GF-D8 (cell line): ENCODE data around the gene TBC1D22A.

Source experiments
- DNase-seq: peaks from one replicate; lab custom pipeline; 2025; lab: John Stamatoyannopoulos, UW

The TBC1D22A gene

DNA sequence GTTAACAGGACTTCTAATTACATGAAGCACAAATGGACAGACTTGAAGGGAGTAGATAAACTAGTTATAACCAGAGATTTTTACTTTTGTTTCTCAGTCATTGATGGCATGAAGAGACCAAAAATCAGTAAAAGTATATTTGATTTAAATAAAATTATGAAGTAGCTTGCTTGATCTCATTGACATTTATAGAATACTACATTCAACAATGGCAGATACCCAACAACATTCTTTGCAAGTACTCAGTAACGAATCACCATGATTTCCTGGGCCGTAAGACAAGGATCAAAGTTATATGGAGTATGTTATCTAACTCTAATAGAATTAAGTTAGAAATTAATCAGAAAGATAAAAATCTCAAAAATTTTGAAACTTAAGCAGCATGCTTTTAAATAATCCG, 317.6 kb downstream of the TBC1D22A start:
- DNase-seq, result no peak

DNA sequence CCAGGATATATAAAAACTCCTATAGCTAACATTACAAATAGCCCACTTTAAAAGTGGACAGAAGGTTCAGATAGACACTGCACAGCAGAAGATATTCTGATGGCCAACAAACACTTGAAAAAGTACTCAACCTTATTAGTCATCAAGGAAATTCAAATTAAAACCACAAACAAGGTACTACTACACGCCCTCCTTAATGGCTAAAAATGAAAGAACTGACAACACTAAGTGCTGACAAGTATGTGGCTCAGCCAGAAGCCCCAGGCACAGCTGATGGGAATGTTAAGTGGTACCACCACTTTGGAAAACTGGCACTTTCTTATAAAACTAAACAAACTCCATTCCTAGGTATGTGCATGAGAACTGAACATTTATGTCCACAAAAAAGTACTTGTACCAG, 320.1 kb downstream of the TBC1D22A start:
- DNase-seq, result no peak

DNA sequence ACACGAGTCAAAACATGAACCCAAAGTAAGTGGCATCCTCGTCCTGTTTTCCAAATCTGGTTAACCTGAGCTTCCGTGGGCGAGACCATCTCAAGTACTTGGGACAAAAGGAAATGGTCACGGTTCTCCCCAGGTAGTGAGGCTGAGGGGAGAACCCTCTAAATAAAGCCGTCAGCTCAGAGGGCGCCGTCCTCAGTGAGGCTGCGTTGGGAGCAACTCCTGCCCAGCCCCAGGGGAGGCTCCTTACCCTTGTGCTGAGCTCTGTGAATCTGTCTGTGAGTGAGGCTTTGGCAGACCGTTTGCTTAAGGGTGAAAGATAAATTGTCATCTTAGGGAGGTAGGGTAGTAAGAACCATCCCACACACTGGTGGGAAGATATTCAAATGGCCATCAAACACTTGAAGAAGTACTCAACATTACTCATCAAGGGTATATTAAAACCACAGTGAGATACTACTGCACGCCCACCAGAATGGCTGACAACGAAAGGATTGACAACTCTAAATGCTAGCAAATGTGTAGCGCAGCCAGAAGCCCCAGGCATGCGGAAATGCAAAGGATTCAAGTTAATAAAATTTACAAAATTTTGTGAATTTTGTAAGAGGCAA, 321.0 kb downstream of the TBC1D22A start:
- no peak for DNase-seq

DNA sequence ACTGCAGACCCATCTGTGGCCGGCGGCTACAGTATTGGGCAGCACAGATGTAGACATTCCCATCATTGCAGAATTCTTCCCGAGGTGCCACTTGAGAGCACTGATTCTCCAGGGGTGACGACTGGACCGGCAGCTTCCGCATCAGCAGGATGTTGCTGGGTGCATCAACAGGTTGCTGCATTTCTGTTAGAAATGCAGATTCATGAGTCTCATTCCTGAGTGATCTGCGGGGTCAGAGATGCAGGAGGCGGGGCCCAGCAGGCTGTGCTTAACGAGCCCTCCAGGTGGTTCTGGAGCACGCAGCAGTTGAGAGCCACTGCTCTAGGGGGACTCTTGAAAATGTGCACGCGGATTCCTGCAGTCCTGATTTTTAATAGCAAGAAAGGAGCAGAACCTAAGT, 321.8 kb downstream of the TBC1D22A start:
- no peak for DNase-seq

DNA sequence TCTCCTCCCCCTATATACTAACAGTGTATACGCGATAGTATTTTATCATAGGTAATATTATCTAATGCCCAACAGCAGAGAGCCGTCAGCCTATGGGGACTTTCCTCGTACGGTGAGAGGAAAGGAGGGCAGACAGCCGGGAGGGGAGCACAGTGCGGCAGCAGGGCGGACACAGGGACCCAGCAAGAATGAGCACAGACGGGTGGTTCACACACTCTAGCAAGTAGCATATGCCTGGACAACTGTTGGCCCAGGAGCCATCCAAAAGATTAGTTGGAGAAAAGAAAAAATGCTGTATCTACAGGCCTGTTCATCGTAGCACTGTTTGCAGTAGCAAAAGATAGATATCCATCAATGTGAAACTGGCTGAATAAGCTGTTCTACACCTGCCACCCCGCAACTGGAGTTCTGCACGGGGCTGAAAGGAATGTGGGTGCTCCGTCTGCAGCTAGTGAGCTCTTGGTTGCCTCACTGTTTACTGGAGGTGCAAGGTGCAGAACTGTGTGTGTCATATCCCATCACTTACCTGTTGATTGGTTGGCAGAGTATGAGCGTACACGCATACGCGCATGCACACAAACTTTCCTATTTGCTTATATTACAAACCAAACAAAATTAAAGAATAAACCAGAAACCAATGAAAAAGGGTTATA, 324.3 kb downstream of the TBC1D22A start:
- no peak for DNase-seq

DNA sequence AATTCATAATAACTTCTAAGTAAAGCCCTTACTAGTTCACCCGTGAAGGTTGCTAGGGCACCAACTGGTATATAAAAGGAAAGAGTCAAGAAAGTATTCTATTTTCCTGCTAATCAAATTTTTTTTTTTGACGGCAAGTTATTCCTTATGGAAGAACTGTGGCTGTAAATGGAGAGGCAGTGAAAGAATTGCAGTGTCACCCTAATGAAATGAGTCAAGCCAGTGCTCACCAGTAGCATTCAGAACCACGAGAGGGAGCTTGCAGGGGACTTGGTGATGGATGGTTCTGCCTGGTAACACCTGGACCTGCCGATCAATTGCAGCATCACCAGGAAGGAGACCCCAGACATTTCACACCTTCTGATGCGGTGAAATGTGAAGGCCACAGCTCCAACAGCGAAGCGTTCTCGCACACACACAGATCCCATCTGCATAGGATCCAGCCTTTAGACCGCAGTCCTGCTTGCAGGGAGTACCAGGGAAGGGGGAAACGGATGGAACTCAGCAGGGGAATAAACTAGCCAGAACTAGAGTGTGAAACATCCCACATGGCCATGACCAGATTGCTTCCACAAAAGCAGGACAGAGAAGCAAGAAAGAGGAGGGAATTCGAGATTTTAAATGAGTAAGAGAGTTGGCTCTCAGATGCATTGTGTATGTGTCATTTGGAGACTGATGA, 326.2 kb downstream of the TBC1D22A start:
- DNase-seq, result no peak

DNA sequence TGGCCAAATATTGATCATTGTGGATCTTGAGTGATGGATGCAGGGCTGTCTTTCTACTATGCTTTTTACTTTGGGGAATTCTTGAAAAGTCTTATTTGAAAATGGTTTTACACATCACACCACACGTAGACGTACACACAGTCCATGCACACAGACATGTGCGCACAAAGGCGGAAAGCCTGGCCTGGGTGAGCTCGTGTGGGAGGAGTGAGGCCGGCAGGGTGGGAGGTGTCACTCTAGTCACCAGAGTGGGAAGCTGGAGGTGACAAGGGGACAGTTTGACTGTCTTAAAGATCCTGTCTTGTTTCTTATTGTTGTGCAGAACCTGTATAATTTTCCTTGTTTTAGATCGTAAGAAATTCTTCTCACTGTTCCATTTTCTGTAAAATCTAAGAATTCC, 326.9 kb downstream of the TBC1D22A start:
- DNase-seq, result no peak

DNA sequence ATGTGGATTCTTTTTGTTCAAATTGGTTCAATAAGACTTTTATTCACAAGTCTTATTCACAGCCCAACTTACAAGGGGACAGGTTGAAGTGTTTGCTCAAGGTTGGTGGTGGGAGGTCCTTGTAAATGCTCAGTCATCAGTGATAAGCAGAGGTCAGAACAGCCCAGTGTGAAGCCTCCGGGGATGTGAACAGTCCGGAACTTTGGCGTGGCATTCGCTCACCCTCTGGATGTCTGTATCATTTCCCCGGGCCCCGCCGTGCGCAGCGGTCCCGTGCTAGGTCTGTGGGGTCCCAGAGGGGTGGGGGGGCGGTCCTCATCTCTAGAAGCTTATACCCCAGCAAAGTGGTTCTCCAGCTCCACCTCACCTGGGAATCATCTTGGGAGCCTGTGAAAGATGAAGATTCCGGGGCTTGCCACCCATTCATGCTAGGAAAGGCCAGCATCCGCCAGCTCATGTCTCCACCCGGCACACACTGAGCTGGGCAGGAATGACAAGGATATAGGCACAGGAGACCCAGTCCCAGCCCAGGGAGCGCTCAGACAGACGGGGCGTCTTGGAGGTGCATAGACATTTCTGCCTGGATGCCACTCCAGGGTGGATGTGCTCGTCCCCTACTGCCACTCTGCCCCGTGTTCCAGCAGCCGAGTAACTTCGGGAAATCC, 327.5 kb downstream of the TBC1D22A start:
- no peak for DNase-seq

DNA sequence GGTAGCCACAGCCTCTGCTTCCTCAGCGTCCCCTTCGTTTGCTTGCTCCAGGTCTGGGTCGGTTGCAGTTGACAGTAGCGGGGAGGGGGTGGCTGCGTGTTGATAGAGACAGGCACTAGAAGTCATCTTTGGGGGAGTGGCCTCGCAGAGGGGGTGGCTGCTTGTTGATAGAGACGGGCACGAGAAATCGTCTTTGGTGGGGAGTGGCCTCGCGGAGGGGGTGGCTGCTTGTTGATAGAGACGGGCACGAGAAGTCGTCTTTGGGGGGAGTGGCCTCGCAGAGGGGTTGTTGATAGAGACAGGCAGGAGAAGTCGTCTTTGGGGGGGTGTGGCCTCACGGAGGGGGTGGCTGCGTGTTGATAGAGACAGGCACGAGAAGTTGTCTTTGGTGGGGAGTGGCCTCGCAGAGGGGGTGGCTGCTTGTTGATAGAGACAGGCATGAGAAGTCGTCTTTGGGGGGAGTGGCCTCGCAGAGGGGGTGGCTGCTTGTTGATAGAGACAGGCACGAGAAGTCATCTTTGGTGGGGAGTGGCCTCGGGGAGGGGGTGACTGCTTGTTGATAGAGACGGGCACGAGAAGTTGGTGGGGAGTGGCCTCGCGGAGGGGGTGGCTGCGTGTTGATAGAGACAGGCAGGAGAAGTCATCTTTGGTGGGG, 328.3 kb downstream of the TBC1D22A start:
- DNase-seq, result no peak

DNA sequence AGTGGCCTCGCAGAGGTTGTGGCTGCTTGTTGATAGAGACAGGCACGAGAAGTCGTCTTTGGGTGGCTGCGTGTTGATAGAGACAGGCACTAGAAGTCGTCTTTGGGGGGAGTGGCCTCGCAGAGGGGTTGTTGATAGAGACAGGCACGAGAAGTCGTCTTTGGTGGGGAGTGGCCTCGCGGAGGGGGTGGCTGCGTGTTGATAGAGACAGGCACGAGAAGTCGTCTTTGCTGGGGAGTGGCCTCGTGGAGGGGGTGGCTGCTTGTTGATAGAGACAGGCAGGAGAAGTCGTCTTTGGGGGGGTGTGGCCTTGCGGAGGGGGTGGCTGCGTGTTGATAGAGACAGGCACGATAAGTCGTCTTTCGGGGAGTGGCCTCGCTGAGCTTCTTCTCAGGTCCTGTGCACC, 328.8 kb downstream of the TBC1D22A start:
- no peak for DNase-seq

DNA sequence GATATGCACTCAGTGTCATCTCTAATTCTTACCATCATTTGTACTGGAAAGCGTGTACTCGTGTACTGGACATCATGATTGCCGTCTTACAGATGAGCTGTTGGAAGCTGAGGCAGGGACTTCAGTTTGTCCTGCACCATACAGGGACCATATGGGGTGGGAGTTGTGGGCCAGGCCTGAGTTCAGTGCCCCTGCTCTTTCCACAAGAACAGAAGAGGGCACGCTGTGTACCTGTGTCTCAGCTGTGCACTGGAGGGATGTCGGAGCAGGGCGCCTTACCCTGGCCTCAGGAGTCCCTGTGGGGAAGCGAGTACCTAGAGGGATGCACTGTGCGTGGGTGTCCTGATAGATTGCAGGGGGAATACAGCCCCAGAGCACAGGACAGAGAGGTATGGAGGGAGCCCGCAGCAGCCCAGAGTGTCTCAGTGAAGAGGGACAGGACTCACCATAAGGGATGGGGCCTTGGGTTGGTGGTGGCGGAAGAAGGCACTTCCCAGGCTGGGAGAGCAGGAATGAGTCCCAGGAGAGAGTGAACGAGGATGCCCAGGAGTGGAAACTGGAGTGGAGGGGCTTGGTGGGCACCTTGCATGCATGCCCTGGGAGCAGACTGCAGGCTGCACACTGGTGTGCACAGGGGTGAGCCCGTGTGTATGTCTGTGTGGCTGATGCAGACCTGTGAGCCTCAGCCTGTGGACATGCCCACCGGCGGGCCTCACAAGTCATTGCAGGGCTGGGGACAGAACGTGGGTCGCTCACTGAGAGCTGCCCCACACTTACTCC, 329.7 kb downstream of the TBC1D22A start:
- DNase-seq, result no peak

DNA sequence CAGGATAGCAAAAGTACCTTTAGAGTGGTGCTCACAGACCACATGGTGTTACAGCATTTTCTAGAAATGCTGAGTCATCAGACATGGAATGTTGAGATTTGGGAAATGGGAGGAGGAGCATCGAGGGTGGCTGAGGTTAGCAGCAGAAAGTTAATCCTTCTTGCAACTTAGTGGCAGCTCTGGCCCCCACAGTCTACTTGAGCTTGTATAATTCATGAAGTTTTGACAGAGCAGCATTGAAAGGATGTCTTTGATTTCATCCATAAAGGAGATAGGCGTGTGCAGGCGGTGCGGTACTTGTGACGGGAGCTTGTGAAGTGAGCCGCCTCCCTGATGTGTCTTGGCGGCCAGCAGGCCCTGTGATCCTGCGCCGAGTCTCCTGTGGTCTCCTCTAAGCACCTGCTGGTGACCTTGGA, 330.5 kb downstream of the TBC1D22A start:
- no peak for DNase-seq

DNA sequence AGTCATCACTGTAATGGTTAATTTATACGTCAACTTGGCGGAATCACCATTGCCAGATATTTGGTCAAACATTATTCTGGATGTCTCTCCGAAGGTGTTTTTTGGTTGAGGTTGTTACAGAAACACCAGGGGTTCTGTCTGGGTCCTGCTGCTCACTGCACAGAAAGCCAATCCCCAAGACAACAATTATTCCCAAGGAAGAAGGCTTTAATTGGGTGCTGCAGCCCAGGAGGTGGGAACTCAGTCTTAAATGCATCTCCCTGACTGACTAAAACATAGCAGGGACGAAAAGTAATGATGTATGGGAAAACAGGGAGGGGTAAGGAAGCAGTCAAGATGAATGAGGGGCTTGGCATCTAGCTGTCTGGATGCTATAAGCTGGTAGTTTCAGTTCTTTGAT, 331.3 kb downstream of the TBC1D22A start:
- no peak for DNase-seq

DNA sequence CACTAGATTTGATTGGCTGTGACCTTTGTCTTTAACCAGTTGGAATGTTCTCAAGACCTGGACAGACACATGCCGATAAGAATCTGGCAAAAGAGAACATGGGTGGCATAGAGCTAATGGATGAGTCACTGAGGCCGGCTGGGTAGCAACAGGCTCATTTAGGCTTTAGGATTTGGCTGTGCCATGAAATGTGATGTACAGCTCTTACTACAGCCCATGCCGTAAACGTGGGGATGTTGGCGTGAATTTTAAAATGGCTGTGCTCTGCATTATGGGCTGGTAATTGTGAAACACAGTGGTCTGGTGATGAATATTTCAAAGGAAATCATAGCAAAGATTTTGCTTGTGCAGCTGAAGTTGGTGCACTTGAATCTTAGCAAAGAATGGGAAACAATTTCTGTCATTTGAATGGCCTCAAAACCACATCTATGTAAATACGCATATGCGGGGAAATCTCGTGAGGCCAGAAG, 332.4 kb downstream of the TBC1D22A start:
- no peak for DNase-seq

DNA sequence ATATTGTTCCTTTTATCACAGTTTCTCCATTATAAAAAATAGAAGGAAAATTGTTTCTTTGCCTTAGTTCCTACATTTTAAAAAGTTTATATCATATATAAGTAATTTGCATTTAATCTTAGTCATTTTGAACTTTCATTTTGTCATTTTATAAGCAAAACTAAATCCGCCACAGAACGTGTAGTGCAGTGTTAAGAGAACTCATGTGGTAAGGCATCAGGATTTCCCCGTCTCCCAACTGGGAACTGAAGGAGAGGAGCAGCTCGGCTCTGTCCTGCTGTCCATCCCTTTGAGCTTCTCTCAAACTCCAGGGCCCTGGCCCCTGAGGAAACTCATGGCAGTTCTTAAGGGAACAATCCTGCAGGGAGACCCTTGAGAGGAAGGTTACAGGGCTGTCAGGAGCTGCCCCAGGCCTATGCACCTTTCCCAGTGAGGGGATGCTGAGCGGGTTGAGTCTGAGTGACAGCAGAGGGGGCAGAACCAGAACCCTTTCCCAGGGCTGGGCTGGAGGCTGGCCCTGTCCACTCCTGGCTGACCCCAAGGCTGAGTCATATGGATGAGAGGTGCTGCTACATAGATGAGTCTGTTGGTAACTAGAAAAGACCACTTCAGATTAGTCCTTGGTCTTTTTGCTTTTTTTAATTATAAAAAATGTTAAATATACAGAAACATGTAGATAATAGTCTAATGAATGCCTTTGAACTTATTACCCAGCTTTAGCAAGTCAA, 333.1 kb downstream of the TBC1D22A start:
- no peak for DNase-seq

DNA sequence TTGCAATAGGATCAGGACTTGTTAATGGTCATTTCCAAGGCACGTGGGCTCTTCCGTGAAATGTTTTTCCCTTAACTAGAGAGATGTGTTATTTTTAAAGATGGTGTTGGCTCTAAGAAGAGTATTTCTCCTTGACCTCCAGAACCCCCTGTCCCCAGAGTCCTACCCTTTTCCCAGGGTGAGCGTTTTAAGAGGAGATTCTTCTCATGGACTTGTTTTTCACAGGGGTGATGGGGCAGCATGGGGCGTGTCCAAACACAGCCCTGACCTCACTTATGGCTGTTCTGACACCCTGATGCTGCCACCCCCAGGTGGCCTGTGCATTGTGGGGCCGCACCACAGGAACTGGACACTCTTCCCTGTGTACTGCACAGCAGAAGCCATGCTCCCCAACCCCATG, 335.7 kb downstream of the TBC1D22A start:
- no peak for DNase-seq

DNA sequence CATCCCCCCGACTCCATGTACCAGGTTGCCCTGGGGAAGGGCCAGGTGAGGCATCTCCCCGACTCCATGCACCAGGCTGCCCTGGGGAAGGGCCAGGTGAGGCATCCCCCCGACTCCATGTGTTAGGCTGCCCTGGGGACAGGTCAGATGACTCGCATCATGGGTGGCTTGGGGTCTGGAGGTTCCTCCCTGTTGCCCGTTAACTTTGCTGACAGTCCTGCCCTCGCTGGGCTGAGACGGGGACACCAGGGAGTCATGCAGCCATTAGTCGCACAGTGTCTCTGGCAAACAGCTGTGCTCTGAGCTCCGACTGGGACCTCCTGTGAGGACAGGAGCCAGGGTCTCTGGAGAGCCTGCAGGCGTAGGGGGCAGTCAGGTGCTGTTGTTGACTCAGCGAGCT, 336.1 kb downstream of the TBC1D22A start:
- DNase-seq, result no peak

DNA sequence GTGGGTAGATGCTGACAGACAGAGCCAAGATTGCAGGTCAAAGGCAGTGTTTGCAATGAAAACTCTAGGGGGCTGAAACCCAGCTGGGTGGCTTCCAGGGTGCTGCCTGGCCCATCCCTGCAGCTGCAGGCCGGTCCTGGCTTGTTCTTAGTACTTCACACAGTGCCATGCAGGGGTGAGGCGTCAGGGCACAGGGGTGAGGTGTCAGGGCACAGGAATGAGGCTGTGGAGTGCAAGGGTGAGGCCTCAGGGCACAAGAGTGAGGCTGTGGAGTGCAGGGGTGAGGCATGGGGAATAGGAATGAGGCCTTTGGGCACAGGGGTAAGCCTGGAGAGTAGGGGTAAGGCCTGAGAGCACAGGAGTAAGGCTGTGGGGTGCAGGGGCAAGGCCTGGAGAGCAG, 337.6 kb downstream of the TBC1D22A start:
- no peak for DNase-seq

DNA sequence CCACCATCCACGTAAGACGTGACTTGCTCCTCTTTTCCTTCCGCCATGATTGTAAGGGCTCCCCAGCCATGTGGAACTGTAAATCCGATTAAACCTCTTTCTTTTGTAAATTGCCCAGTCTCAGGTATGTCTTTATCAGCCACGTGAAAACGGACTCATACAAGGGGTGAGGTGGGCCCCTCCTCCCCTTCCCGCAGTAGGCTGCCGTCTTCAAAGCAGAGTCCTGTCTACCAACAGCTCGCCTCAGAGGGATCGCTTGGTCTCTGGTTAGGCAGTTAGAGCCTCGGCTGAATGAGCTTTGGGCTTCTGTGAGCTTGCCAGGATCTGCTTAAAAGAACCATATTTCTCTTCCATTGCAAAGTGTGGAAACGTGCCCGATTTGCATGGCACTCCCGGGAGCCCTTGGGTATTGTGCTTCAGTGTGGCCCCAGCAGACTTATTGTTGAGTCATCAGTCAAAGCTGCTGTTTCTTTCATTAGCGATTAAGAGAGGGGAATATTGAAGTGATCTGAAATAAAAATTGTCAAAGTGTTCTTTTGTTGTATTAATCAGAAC, 338.3 kb downstream of the TBC1D22A start:
- DNase-seq, result no peak

DNA sequence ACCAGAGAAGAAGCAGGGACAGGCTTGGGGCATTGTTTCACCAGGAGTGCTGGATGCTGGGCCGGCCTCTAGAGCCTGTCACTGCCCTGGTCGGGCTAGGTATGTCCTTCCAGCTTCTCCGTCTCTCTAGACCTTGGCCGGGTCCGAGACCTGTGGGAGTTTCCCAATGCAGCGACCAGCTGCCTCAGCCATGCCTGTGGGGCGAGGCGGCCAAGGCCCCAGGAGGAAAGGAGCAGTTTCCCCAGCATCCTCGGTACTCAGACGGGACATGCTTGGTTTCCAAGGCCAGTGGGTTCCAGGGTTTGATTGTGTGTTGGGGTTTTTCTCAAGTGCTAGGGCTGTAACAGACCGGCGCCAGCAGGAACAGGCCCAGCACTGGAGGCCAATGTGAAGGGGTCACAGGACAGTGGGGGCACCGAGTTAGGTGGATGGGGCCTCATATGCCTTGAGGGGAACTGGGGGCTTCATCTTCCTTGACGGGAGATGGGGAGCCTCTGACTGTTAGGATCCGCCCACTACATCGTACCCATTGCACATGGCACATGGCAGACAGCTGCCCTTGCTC, 339.0 kb downstream of the TBC1D22A start:
- no peak for DNase-seq
